BJ (cell line): ENCODE measurements around the gene FMNL2. TPM values are rescaled to one million over a fixed set of nuclear protein-coding genes. Genes with fewer than 3 reads are reported as not detected.

Source experiments
- CTCF ChIA-PET: fragments of 350-600 bp; formaldehyde crosslinking; extraction: SDS; loops from one replicate; lab custom pipeline; 2021; ENCODE audit warnings: antibody characterized with exemption, inconsistent platforms; lab: Yijun Ruan, JAX
- POLR2A ChIA-PET: fragments of 300-600 bp; sonication (Branson Sonifier 250); formaldehyde crosslinking; extraction: SDS; loops from one replicate; lab custom pipeline; 2021; ENCODE audit warnings: antibody characterized with exemption; lab: Charles Lee
- DNase-seq: peaks from one replicate; pipeline ENCODE4 v3.0.0-alpha.2; 2011; ENCODE audit warnings: low read depth
- H3K27me3 ChIP-seq: 2 replicates; pipeline ENCODE4 v1.6.0; 2011; ENCODE audit warnings: low read length; ENCODE audit not compliant: control insufficient read depth, insufficient read depth
- H3K36me3 ChIP-seq: 2 replicates; pipeline ENCODE4 v1.5.1; 2011; ENCODE audit warnings: low read length; ENCODE audit not compliant: control insufficient read depth, insufficient read depth
- H3K4me3 ChIP-seq: 2 replicates; pipeline ENCODE4 v1.5.1; 2011; ENCODE audit warnings: low read depth, mild to moderate bottlenecking, control low read depth, low read length
- polyA plus RNA-seq: library from polyadenylated mRNA; depleted of rRNA; stranded (reverse); fragments of >200 nt; gene quantifications from 2 replicates; pipeline ENCODE4 v1.2.3, GENCODE V29; 2011
- TF ChIP-seq, protein P1 (sequence below): IDR thresholded peaks from 2 replicates; pipeline ENCODE4 v1.5.1; 2011; ENCODE audit warnings: low read depth, mild to moderate bottlenecking, control low read depth, inconsistent platforms, low read length, moderate library complexity; ENCODE audit not compliant: insufficient read depth

FMNL2 gene
- polyA plus RNA-seq, 1 experiment: 2.4 TPM

- TF ChIP-seq, protein P1, sequence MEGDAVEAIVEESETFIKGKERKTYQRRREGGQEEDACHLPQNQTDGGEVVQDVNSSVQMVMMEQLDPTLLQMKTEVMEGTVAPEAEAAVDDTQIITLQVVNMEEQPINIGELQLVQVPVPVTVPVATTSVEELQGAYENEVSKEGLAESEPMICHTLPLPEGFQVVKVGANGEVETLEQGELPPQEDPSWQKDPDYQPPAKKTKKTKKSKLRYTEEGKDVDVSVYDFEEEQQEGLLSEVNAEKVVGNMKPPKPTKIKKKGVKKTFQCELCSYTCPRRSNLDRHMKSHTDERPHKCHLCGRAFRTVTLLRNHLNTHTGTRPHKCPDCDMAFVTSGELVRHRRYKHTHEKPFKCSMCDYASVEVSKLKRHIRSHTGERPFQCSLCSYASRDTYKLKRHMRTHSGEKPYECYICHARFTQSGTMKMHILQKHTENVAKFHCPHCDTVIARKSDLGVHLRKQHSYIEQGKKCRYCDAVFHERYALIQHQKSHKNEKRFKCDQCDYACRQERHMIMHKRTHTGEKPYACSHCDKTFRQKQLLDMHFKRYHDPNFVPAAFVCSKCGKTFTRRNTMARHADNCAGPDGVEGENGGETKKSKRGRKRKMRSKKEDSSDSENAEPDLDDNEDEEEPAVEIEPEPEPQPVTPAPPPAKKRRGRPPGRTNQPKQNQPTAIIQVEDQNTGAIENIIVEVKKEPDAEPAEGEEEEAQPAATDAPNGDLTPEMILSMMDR: no peak
- no peak for DNase-seq
- no peak overlapping the region for H3K4me3 ChIP-seq
- ChIA-PET POLR2A (no interaction called here), CTCF (interaction anchor here (0.7 to 1.6 kb wide), 2 partner anchors 79 to 196 kb away, joined by 3 to 4 read pairs; no protein-coding TSS in a partner anchor)
- H3K27me3 ChIP-seq: no peaks in the 10 kb centered on the region
- H3K36me3 ChIP-seq: no peaks in the 10 kb centered on the region
Observed at GRCh38 chr2:152556506-152556905, 221.5 kb downstream of the FMNL2 start.

GRCh38 chr2:152557273-152557888, 222.4 kb downstream of the FMNL2 start:
- DNase-seq: no peak
- CTCF ChIA-PET: interaction anchor here (0.7 kb wide), 1 partner anchor 196 kb away, joined by 3 read pairs; no protein-coding TSS in a partner anchor
- POLR2A ChIA-PET: no interaction called here
- TF ChIP-seq, protein P1: no peak
- Histone ChIP-seq H3K4me3 (no peak overlapping the region), H3K27me3 (no peaks in the 10 kb centered on the region), H3K36me3 (no peaks in the 10 kb centered on the region)

DNA sequence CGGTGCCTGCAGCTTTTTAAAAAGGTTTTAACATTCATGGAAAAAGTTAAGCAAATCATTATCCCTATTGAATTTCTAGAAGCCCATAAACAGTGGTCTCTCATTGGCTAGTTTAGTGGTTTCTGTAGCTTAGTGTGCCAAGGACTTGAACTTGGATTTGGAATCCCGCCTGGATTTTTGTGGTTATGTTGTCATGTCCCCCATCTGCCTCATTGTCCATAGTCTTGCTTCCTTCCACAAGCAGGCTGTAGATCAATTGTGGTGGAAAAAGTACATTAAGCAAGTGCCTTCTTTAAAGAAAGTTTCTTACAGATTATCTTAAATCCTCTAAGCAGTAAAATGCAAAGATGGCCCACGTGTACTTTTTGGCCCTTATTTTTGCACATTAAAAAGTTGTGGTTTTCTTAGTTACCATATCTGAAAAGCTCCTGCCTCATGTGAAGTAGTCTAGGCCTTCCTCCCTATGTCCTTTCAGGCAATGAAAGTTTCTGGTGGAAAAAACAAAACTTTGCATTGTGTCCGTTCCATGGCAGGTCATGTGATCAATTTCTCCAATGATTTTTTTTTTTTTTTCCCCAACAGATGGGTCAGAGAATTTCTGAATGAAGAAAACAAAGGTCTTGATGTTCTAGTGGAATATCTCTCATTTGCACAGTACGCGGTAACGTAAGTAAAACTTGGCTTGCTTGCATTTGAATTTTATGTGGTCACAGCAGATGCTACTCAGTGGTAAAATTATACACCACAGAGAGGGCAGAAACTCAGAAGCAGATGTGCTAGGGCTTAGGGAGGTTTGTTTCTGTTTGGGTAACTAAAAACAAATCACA, 223.4 kb downstream of the FMNL2 start:
- ChIA-PET POLR2A (no interaction called here), CTCF (no interaction called here)
- H3K27me3 ChIP-seq: no peaks in the 10 kb centered on the region
- H3K4me3 ChIP-seq: no peak overlapping the region
- peak; percentile 81 for DNase-seq
- TF ChIP-seq, protein P1: no peak
- H3K36me3 ChIP-seq: no peaks in the 10 kb centered on the region

GRCh38 chr2:152559008-152559407, 224.0 kb downstream of the FMNL2 start:
- TF ChIP-seq, protein P1: no peak
- DNase-seq: no peak
- ChIA-PET POLR2A (no interaction called here), CTCF (no interaction called here)
- H3K36me3 ChIP-seq: no peaks in the 10 kb centered on the region
- H3K4me3 ChIP-seq: no peak overlapping the region
- no peaks in the 10 kb centered on the region for H3K27me3 ChIP-seq

DNA sequence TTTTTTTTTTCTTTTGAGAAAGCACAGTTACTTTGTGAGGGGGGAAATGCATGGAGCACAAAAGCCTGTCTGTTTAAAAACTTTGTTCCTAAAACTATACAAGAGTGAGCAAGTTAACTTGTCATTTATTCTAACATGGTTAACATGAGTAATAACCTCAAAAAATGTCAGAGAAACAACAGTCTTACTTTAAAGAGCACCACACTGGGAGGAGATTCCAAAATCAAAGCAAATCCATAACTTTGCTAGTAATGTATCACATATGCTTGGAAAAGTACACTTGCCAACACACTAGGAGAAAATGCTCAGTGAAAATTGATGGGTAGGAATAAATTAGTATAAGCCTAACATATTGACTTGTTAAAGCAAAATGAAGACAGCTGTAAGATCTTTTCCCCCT, 225.2 kb downstream of the FMNL2 start:
- Histone ChIP-seq H3K36me3 (no peaks in the 10 kb centered on the region), H3K27me3 (no peaks in the 10 kb centered on the region), H3K4me3 (no peak overlapping the region)
- ChIA-PET CTCF (interaction anchor here (1.6 kb wide), 1 partner anchor 75 kb away, joined by 3 read pairs; no protein-coding TSS in a partner anchor), POLR2A (no interaction called here)
- no peak for DNase-seq
- TF ChIP-seq, protein P1: no peak
